Uterus (tissue), 4 donors: ENCODE data around the gene CCDC148. TPM values are rescaled to one million over a fixed set of nuclear protein-coding genes. Genes with fewer than 3 reads are reported as not detected.

Experiments
- DNase-seq, 2 donors: peaks; one replicate each; pipeline ENCODE4 v3.0.0-alpha.2; 2019 to 2020
- H3K27ac ChIP-seq, 2 donors: fragments of 200-600 bp; sonication (generic); 1 replicate in 1 of 2; 2 replicates in 1 of 2; pipeline ENCODE4 v1.5.1; 2016 to 2018
- H3K27me3 ChIP-seq, 2 donors: fragments of 200-600 bp; sonication (generic); one replicate each; pipeline ENCODE4 v1.5.1; 2018 to 2019; ENCODE audit warnings: control low read depth in 1 of 2
- H3K36me3 ChIP-seq, 2 donors: fragments of 200-600 bp; sonication (generic); one replicate each; pipeline ENCODE4 v1.5.1; 2019; ENCODE audit warnings: control low read depth in 1 of 2
- H3K4me1 ChIP-seq, 2 donors: fragments of 200-600 bp; sonication (generic); one replicate each; pipeline ENCODE4 v1.5.1; 2018 to 2019; ENCODE audit warnings: control low read depth in 1 of 2
- H3K4me3 ChIP-seq, 2 donors: fragments of 200-600 bp; sonication (generic); 1 replicate in 1 of 2; 2 replicates in 1 of 2; pipeline ENCODE4 v1.5.1; 2018 to 2019; ENCODE audit warnings: mild to moderate bottlenecking in 1 of 2
- H3K9me3 ChIP-seq, 2 donors: fragments of 200-600 bp; sonication (generic); one replicate each; pipeline ENCODE4 v1.5.1; 2019; ENCODE audit warnings: control low read depth in 1 of 2
- POLR2A ChIP-seq, 2 donors: fragments of 450-650 bp; IDR thresholded peaks; one replicate each; pipeline ENCODE4 v1.6.1; 2016; ENCODE audit warnings: antibody characterized with exemption in 2 of 2, mild to moderate bottlenecking in 1 of 2, moderate library complexity in 1 of 2
- intact Hi-C: fragments of 100-400 bp; cut with DNase I; formaldehyde crosslinking; loops from one replicate; pipeline ENCODE4 v1.15.1; 2023; ENCODE audit warnings: low total_unique reads
- total RNA-seq, 4 donors: library from RNA; depleted of rRNA in 3 of 4; stranded (reverse); fragments of >200 nt in 3 of 4; gene quantifications; one replicate each; pipeline versions ENCODE4 v1.1.0 to v1.2.4, GENCODE V29; 2014 to 2023
- TF ChIP-seq, protein P1 (sequence below), 4 experiments: fragments of 200-600 bp in 2 of 4; fragments of 450-650 bp in 2 of 4; sonication (generic) in 2 of 4; IDR thresholded peaks; one replicate each; pipeline ENCODE4 v1.5.1; 2016 to 2019; ENCODE audit warnings: antibody characterized with exemption in 4 of 4, mild to moderate bottlenecking in 2 of 4, moderate library complexity in 1 of 4
- donor health status: DM: yes; HTN: yes; CAD: no.

Gene CCDC148
- total RNA-seq, 4 donors from 2014 or later, result 0.77 to 9.7 (median 3.0) TPM; not detected in 1

- Histone ChIP-seq H3K36me3 (no peaks in the 10 kb centered on the region), H3K4me1 (no peaks in the 10 kb centered on the region), H3K27ac (no peak overlapping the region), H3K9me3 (no peaks in the 10 kb centered on the region), H3K4me3 (no peak overlapping the region), H3K27me3 (no peaks in the 10 kb centered on the region)
- no peak for TF ChIP-seq POLR2A (IDR thresholded peaks at IDR 0.05)
- TF ChIP-seq, protein P1, sequence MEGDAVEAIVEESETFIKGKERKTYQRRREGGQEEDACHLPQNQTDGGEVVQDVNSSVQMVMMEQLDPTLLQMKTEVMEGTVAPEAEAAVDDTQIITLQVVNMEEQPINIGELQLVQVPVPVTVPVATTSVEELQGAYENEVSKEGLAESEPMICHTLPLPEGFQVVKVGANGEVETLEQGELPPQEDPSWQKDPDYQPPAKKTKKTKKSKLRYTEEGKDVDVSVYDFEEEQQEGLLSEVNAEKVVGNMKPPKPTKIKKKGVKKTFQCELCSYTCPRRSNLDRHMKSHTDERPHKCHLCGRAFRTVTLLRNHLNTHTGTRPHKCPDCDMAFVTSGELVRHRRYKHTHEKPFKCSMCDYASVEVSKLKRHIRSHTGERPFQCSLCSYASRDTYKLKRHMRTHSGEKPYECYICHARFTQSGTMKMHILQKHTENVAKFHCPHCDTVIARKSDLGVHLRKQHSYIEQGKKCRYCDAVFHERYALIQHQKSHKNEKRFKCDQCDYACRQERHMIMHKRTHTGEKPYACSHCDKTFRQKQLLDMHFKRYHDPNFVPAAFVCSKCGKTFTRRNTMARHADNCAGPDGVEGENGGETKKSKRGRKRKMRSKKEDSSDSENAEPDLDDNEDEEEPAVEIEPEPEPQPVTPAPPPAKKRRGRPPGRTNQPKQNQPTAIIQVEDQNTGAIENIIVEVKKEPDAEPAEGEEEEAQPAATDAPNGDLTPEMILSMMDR (IDR thresholded peaks at IDR 0.05), result no peak
- intact Hi-C loops, result no loop called here
- no peak for DNase-seq
Observed at GRCh38 chr2:158142165-158142564, 314.4 kb downstream of the CCDC148 start.

DNA sequence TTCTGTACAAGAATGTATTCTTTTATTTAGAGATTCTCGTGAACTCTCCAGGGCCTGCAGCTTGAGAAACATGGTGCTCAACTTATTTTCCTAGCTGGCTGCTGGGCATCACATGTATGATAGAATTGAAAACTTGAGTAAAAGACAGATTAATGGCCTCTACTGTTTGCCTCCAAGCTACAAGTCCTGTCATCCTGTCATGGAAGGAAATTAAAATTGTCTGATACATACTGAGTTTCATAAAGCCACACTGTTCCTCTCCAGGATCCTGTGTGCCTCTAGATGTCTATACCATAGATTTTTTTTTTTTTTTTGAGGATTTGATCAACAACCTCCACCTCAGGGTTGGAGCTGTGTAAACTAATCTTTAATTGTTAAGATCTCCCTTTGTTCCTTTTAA, 316.4 kb downstream of the CCDC148 start:
- no peak for DNase-seq
- Histone ChIP-seq H3K4me3 (no peak overlapping the region), H3K27ac (no peak overlapping the region), H3K4me1 (no peaks in the 10 kb centered on the region), H3K36me3 (no peaks in the 10 kb centered on the region), H3K27me3 (no peaks in the 10 kb centered on the region), H3K9me3 (no peaks in the 10 kb centered on the region)
- intact Hi-C loops, result no loop called here
- TF ChIP-seq, protein P1 (IDR thresholded peaks at IDR 0.05), result no peak
- TF ChIP-seq POLR2A (IDR thresholded peaks at IDR 0.05), result no peak

GRCh38 chr2:158138255-158138654, 318.3 kb downstream of the CCDC148 start:
- Histone ChIP-seq H3K4me1 (no peaks in the 10 kb centered on the region), H3K27ac (no peak overlapping the region), H3K27me3 (no peaks in the 10 kb centered on the region), H3K4me3 (no peak overlapping the region), H3K9me3 (no peaks in the 10 kb centered on the region), H3K36me3 (no peaks in the 10 kb centered on the region)
- TF ChIP-seq, protein P1 (IDR thresholded peaks at IDR 0.05), result no peak
- no peak for TF ChIP-seq POLR2A (IDR thresholded peaks at IDR 0.05)
- DNase-seq, result no peak
- intact Hi-C loops, result no loop called here

DNA sequence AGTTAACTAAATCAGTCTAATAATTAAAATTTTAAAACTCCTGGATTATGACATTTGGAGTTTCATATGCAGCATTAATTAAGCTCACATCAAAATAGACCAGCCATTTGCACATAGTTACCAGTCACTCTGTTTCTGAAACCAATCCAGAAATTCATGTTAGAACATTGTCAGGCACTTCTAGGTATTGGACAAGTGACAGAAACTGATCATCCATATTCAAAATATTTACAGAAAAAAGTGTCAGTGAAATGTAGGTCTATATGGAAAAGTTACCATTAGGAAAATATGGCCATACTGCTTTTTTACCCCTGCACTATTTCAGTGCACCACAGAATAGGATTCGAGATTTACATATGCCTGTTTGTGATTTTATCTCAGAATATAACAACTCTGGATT, 321.5 kb downstream of the CCDC148 start:
- Histone ChIP-seq H3K4me3 (no peak overlapping the region), H3K36me3 (no peaks in the 10 kb centered on the region), H3K27ac (no peak overlapping the region), H3K27me3 (no peaks in the 10 kb centered on the region), H3K9me3 (no peaks in the 10 kb centered on the region), H3K4me1 (no peaks in the 10 kb centered on the region)
- no peak for DNase-seq
- TF ChIP-seq, protein P1 (IDR thresholded peaks at IDR 0.05), result no peak
- TF ChIP-seq POLR2A (IDR thresholded peaks at IDR 0.05), result no peak
- intact Hi-C loops, result no loop called here

- H3K4me1 ChIP-seq, result no peaks in the 10 kb centered on the region
- DNase-seq, result no peak
- no peak overlapping the region for H3K27ac ChIP-seq
- no peaks in the 10 kb centered on the region for H3K36me3 ChIP-seq
- no peak overlapping the region for H3K4me3 ChIP-seq
- TF ChIP-seq, protein P1 (IDR thresholded peaks at IDR 0.05), result no peak
- no peak for TF ChIP-seq POLR2A (IDR thresholded peaks at IDR 0.05)
- no peaks in the 10 kb centered on the region for H3K27me3 ChIP-seq
- H3K9me3 ChIP-seq, result no peaks in the 10 kb centered on the region
- intact Hi-C loops, result no loop called here
Observed at GRCh38 chr2:158134655-158135054, 321.9 kb downstream of the CCDC148 start.
